Tibial nerve (tissue), 4 donors: ENCODE measurements around the gene WDR27. TPM values are rescaled to one million over a fixed set of nuclear protein-coding genes. Genes with fewer than 3 reads are reported as not detected.

Experiments
- DNase-seq, 2 donors: peaks; one replicate each; pipeline ENCODE4 v3.0.0-alpha.2; 2019; ENCODE audit warnings: low spot score in 2 of 2
- H3K27ac ChIP-seq, 4 donors: fragments of 200-600 bp; sonication (generic) in 3 of 4; one replicate each; pipeline ENCODE4 v1.5.1; 2017 to 2019; ENCODE audit warnings: mild to moderate bottlenecking in 1 of 4
- H3K27me3 ChIP-seq, 2 donors: fragments of 200-600 bp; sonication (generic) in 1 of 2; one replicate each; pipeline versions ENCODE4 v1.5.1 to v1.6.0; 2017 to 2019
- H3K36me3 ChIP-seq, 3 donors: fragments of 200-600 bp; sonication (generic); one replicate each; pipeline ENCODE4 v1.5.1; 2018 to 2019
- H3K4me1 ChIP-seq, 4 donors: fragments of 200-600 bp; sonication (generic) in 3 of 4; one replicate each; pipeline ENCODE4 v1.5.1; 2017 to 2019
- H3K4me3 ChIP-seq, 4 donors: fragments of 200-600 bp; sonication (generic) in 3 of 4; one replicate each; pipeline ENCODE4 v1.5.1; 2017 to 2019; ENCODE audit warnings: mild to moderate bottlenecking in 1 of 4, moderate library complexity in 1 of 4
- H3K9me3 ChIP-seq, 4 donors: fragments of 200-600 bp; sonication (generic) in 3 of 4; one replicate each; pipeline ENCODE4 v1.5.1; 2017 to 2019
- CTCF ChIP-seq, 5 experiments: fragments of 200-600 bp in 3 of 5; fragments of 450-650 bp in 2 of 5; sonication (generic) in 3 of 5; IDR thresholded peaks; one replicate each; pipeline ENCODE4 v1.5.1; 2016 to 2019; ENCODE audit warnings: antibody characterized with exemption in 5 of 5, mild to moderate bottlenecking in 3 of 5, moderate library complexity in 2 of 5
- EP300 ChIP-seq, 2 donors: sonication (generic); formaldehyde crosslinking; IDR thresholded peaks; one replicate each; pipeline ENCODE4 v1.6.1; 2017; ENCODE audit warnings: antibody characterized with exemption in 2 of 2, mild to moderate bottlenecking in 1 of 2
- POLR2A ChIP-seq, 2 donors: fragments of 450-650 bp; IDR thresholded peaks; one replicate each; pipeline ENCODE4 v1.6.1; 2017; ENCODE audit warnings: antibody characterized with exemption in 2 of 2, mild to moderate bottlenecking in 2 of 2, moderate library complexity in 2 of 2
- WGBS, 2 donors: methylation state at CpG; one replicate each; pipeline ENCODE4 v1.1.5; 2018; 5-methylcytosine and 5-hydroxymethylcytosine counted together
- total RNA-seq, 4 donors: library from RNA; depleted of rRNA; stranded (reverse); fragments of >200 nt; gene quantifications; one replicate each; pipeline ENCODE4 v1.1.0, GENCODE V29; 2016

WDR27 gene
- total RNA-seq, 4 donors from 2014 or later = 33.9 to 57.5 (median 52.5) TPM

- peaks cover 0 to 3% (median 0%) of the 10 kb centered on the region in 4 donors for H3K4me1 ChIP-seq
- TF ChIP-seq EP300 (IDR thresholded peaks at IDR 0.05) = no peak
- TF ChIP-seq POLR2A (IDR thresholded peaks at IDR 0.05) = no peak
- TF ChIP-seq CTCF (IDR thresholded peaks at IDR 0.05) = no peak
Observed at GRCh38 chr6:169557887-169558286, 143.9 kb downstream of the WDR27 start.

GRCh38 chr6:169556758-169557548, 144.9 kb downstream of the WDR27 start:
- Histone ChIP-seq H3K27ac (no peak overlapping the region), H3K27me3 (no peaks in the 10 kb centered on the region), H3K36me3 (peaks cover 0 to 43% (median 0%) of the 10 kb centered on the region in 3 donors), H3K9me3 (peaks cover 0 to 3% (median 0%) of the 10 kb centered on the region in 4 donors), H3K4me3 (no peak overlapping the region), H3K4me1 (peaks cover 0 to 3% (median 0%) of the 10 kb centered on the region in 4 donors)
- DNase-seq = no peak
- TF ChIP-seq CTCF (IDR thresholded peaks at IDR 0.05) = no peak
- TF ChIP-seq POLR2A (IDR thresholded peaks at IDR 0.05) = no peak
- TF ChIP-seq EP300 (IDR thresholded peaks at IDR 0.05) = no peak
- WGBS, 2 donors = 85 to 90% methylated on average over 13 of the region's 13 CpGs

More at GRCh38 chr6:169557887-169558286, 143.9 kb downstream of the WDR27 start:
- Histone ChIP-seq H3K36me3 (peaks cover 0 to 49% (median 0%) of the 10 kb centered on the region in 3 donors), H3K27ac (no peak overlapping the region), H3K9me3 (peaks cover 0 to 7% (median 0%) of the 10 kb centered on the region in 4 donors), H3K27me3 (no peaks in the 10 kb centered on the region), H3K4me3 (no peak overlapping the region)
- DNase-seq = no peak
- 82 to 83% methylated on average over 1 of the region's 1 CpG for WGBS, 2 donors

GRCh38 chr6:169555971-169556617, 145.7 kb downstream of the WDR27 start:
- TF ChIP-seq POLR2A (IDR thresholded peaks at IDR 0.05) = no peak
- TF ChIP-seq EP300 (IDR thresholded peaks at IDR 0.05) = no peak
- no peak for TF ChIP-seq CTCF (IDR thresholded peaks at IDR 0.05)
- H3K27me3 ChIP-seq = no peaks in the 10 kb centered on the region
- no peak overlapping the region for H3K27ac ChIP-seq
- H3K9me3 ChIP-seq = no peaks in the 10 kb centered on the region
- H3K4me1 ChIP-seq = peaks cover 0 to 3% (median 0%) of the 10 kb centered on the region in 4 donors
- H3K36me3 ChIP-seq = peaks cover 0 to 42% (median 0%) of the 10 kb centered on the region in 3 donors
- no peak overlapping the region for H3K4me3 ChIP-seq
- 82 to 86% methylated on average over 5 of the region's 5 CpGs for WGBS, 2 donors
- no peak for DNase-seq

- no peak for DNase-seq
- peaks cover 0 to 10% (median 0%) of the 10 kb centered on the region in 3 donors for H3K36me3 ChIP-seq
- H3K9me3 ChIP-seq = peaks cover 0 to 23% (median 0%) of the 10 kb centered on the region in 4 donors
- no peak overlapping the region for H3K27ac ChIP-seq
- no peak overlapping the region for H3K4me3 ChIP-seq
- WGBS, 2 donors = 86 to 93% methylated on average over 6 of the region's 6 CpGs
- H3K4me1 ChIP-seq = no peaks in the 10 kb centered on the region
- TF ChIP-seq POLR2A (IDR thresholded peaks at IDR 0.05) = no peak
- no peak for TF ChIP-seq EP300 (IDR thresholded peaks at IDR 0.05)
- no peak for TF ChIP-seq CTCF (IDR thresholded peaks at IDR 0.05)
- no peaks in the 10 kb centered on the region for H3K27me3 ChIP-seq
Observed at GRCh38 chr6:169545982-169546381, 155.8 kb downstream of the WDR27 start.

- DNase-seq = no peak
- peaks cover 0 to 5% (median 0%) of the 10 kb centered on the region in 3 donors for H3K36me3 ChIP-seq
- H3K27me3 ChIP-seq = no peaks in the 10 kb centered on the region
- no peak overlapping the region for H3K4me3 ChIP-seq
- peaks cover 0 to 19% (median 0%) of the 10 kb centered on the region in 4 donors for H3K9me3 ChIP-seq
- no peak overlapping the region for H3K27ac ChIP-seq
- TF ChIP-seq POLR2A (IDR thresholded peaks at IDR 0.05) (no peak), CTCF (IDR thresholded peaks at IDR 0.05) (no peak), EP300 (IDR thresholded peaks at IDR 0.05) (no peak)
- H3K4me1 ChIP-seq = no peaks in the 10 kb centered on the region
Observed at GRCh38 chr6:169543704-169544103, 158.1 kb downstream of the WDR27 start.
